HepG2 (cell line): ENCODE measurements around the gene TEAD3. TPM values are rescaled to one million over a fixed set of nuclear protein-coding genes. Genes with fewer than 3 reads are reported as not detected.

Experiments
- ARID4A ChIP-seq: sonication (generic); formaldehyde crosslinking; IDR thresholded peaks from 2 replicates; pipeline ENCODE4 v1.5.0; 2020; ENCODE audit warnings: mild to moderate bottlenecking, missing genetic modification reagents, borderline replicate concordance
- CREBL2 ChIP-seq: sonication (generic); formaldehyde crosslinking; IDR thresholded peaks from 2 replicates; pipeline ENCODE4 v1.8.1; 2023; ENCODE audit warnings: missing genetic modification reagents, mild to moderate bottlenecking, borderline replicate concordance
- DMAP1 ChIP-seq: IDR thresholded peaks from 2 replicates; pipeline ENCODE4 v1.6.1; 2016
- ETV6 ChIP-seq: sonication (generic); formaldehyde crosslinking; conservative IDR thresholded peaks from 2 replicates; pipeline ENCODE4 v1.4.0; 2020; ENCODE audit warnings: missing genetic modification reagents
- GATA4 ChIP-seq: sonication (generic); IDR thresholded peaks from 2 replicates; pipeline ENCODE4 v1.6.1; 2016; ENCODE audit warnings: antibody characterized with exemption, low read depth, borderline replicate concordance
- GPN1 ChIP-seq: sonication (generic); formaldehyde crosslinking; IDR thresholded peaks from 2 replicates; pipeline ENCODE4 v1.5.1; 2020; ENCODE audit warnings: missing genetic modification reagents, borderline replicate concordance
- LRRFIP1 ChIP-seq: sonication (generic); formaldehyde crosslinking; conservative IDR thresholded peaks from 2 replicates; pipeline ENCODE4 v1.4.0; 2020; ENCODE audit warnings: missing genetic modification reagents
- NBN ChIP-seq: fragments of 450-650 bp; conservative IDR thresholded peaks from 2 replicates; pipeline ENCODE4 v1.6.1; 2017
- NCOA5 ChIP-seq: sonication (generic); formaldehyde crosslinking; IDR thresholded peaks from 2 replicates; pipeline ENCODE4 v1.4.0; 2020; ENCODE audit warnings: missing genetic modification reagents
- NONO ChIP-seq, 2 experiments: fragments of 450-650 bp in 1 of 2; sonication (generic) in 1 of 2; formaldehyde crosslinking in 1 of 2; IDR thresholded peaks in 1 of 2; conservative IDR thresholded peaks in 1 of 2; 2 replicates each; pipeline versions ENCODE4 v1.6.1 to v1.8.0; 2017 to 2022; ENCODE audit warnings: mild to moderate bottlenecking in 1 of 2, missing genetic modification reagents in 1 of 2, moderate library complexity in 1 of 2
- RFX5 ChIP-seq: IDR thresholded peaks from 2 replicates; pipeline ENCODE4 v1.6.1; 2011; ENCODE audit warnings: low read depth, low read length, improper control_type of control experiment
- RFXAP ChIP-seq: sonication (generic); formaldehyde crosslinking; IDR thresholded peaks from 2 replicates; pipeline ENCODE4 v1.4.0; 2020; ENCODE audit warnings: missing genetic modification reagents, borderline replicate concordance
- SMARCC2 ChIP-seq: fragments of 450-650 bp; IDR thresholded peaks from 2 replicates; pipeline ENCODE4 v1.6.1; 2017; ENCODE audit warnings: antibody characterized with exemption, mild to moderate bottlenecking
- U2AF1 ChIP-seq: fragments of 200-400 bp; formaldehyde crosslinking; optimal IDR thresholded peaks from 2 replicates; pipeline ENCODE3; 2017; ENCODE audit warnings: mild to moderate bottlenecking, low read depth, low read length
- ZKSCAN5 ChIP-seq: sonication (generic); formaldehyde crosslinking; IDR thresholded peaks from 2 replicates; pipeline ENCODE4 v1.5.1; 2020; ENCODE audit warnings: mild to moderate bottlenecking, missing genetic modification reagents
- ZNF235 ChIP-seq: sonication (generic); formaldehyde crosslinking; IDR thresholded peaks from 2 replicates; pipeline ENCODE4 v1.8.1; 2023; ENCODE audit warnings: mild to moderate bottlenecking, missing genetic modification reagents, borderline replicate concordance
- ZNF414 ChIP-seq: sonication (generic); formaldehyde crosslinking; IDR thresholded peaks from 2 replicates; pipeline ENCODE4 v1.5.0; 2020; ENCODE audit warnings: missing genetic modification reagents
- ZNF564 ChIP-seq: sonication (generic); formaldehyde crosslinking; IDR thresholded peaks from 2 replicates; pipeline ENCODE4 v1.8.1; 2023; ENCODE audit warnings: mild to moderate bottlenecking, missing genetic modification reagents
- ZNF749 ChIP-seq: sonication (generic); formaldehyde crosslinking; IDR thresholded peaks from 2 replicates; pipeline ENCODE4 v1.8.0; 2022; ENCODE audit warnings: mild to moderate bottlenecking, missing genetic modification reagents, moderate library complexity, borderline replicate concordance
- ZSCAN5A ChIP-seq: sonication (generic); formaldehyde crosslinking; IDR thresholded peaks from 2 replicates; pipeline ENCODE4 v1.8.0; 2022; ENCODE audit warnings: mild to moderate bottlenecking, missing genetic modification reagents, borderline replicate concordance
- ZSCAN9 ChIP-seq: IDR thresholded peaks from 2 replicates; pipeline ENCODE4 v1.6.1; 2016; ENCODE audit warnings: borderline replicate concordance
- polyA plus RNA-seq, 8 experiments: library from polyadenylated mRNA; depleted of rRNA in 3 of 8; stranded (reverse) in 7 of 8; unstranded in 1 of 8; fragments of >200 nt; fragmentation: Illumina TruSeq in 4 of 8; extraction: Trizol in 4 of 8; gene quantifications; 2 replicates each; pipeline versions ENCODE4 v1.2.1 to v1.2.3, GENCODE V29; 2011 to 2016; ENCODE audit warnings: low read depth in 4 of 8, missing spikeins in 1 of 8, mixed read lengths in 1 of 8; ENCODE audit not compliant: insufficient read depth in 1 of 8
- total RNA-seq, 5 experiments: library from RNA; depleted of rRNA; stranded (reverse); fragments of >200 nt; fragmentation: Illumina TruSeq; extraction: Trizol; gene quantifications; 2 replicates each; pipeline ENCODE4 v1.2.3, GENCODE V29; 2016; ENCODE audit warnings: low read depth in 1 of 5

The TEAD3 gene
- total and polyA plus RNA-seq, 2 of the 13 experiments (the other 11 are each of a cell fraction or from before 2014, with no cell fraction given) = 15.1 to 16.5 TPM

- TF ChIP-seq ZKSCAN5 (CRISPR knock-in tag) (no peak), ZNF564 (0 out of 2 replicates have a peak, but pooled peaks have one; percentile 45), ARID4A (0 out of 2 replicates have a peak, but pooled peaks have one; percentile 16), ZNF414 (CRISPR knock-in tag) (no peak), NCOA5 (CRISPR knock-in tag) (no peak), NBN (no peak), GPN1 (CRISPR knock-in tag) (no peak), ZSCAN5A (CRISPR knock-in tag) (no peak), RFX5 (0 out of 2 replicates have a peak, but pooled peaks have one; percentile 35), SMARCC2 (no peak), ZNF749 (no peak), CREBL2 (CRISPR knock-in tag) (no peak), ZNF235 (CRISPR knock-in tag) (0 out of 2 replicates have a peak, but pooled peaks have one; percentile 9), U2AF1 (peak; percentile 66), LRRFIP1 (CRISPR knock-in tag) (no peak), GATA4 (no peak), DMAP1 (CRISPR knock-in tag) (no peak), ETV6 (CRISPR knock-in tag) (no peak), RFXAP (peak; percentile 48; the same call in 1 of the 2 replicates), NONO (IDR thresholded peaks at IDR 0.05) (no peak), NONO (CRISPR knock-in tag; conservative IDR thresholded peaks at IDR 0.05) (peak; percentile 64), ZSCAN9 (CRISPR knock-in tag) (no peak)
Observed at GRCh38 chr6:35473075-35473849, 23.6 kb downstream of the TEAD3 start (continued).
